Aorta (tissue), 5 donors: ENCODE measurements around the gene RHCE. TPM values are rescaled to one million over a fixed set of nuclear protein-coding genes. Genes with fewer than 3 reads are reported as not detected.
"Not testable (repeated sequence)": the region's sequence is repeated elsewhere in the genome, so short reads cannot be mapped to it uniquely, and the experiment has no call there.

Experiments
- ATAC-seq: fragments of 200-7000 bp; cut with Tn5 transposase; one replicate; pipeline ENCODE4 v1.9.1; 2022; ENCODE audit warnings: moderate library complexity; ENCODE audit not compliant: low FRiP score
- DNase-seq, 2 donors: peaks; one replicate each; pipeline ENCODE4 v3.0.0-alpha.2; 2020
- H3K27ac ChIP-seq, 2 donors: one replicate each; pipeline ENCODE4 v1.5.1; 2013; ENCODE audit warnings: low read length in 2 of 2, mild to moderate bottlenecking in 2 of 2, moderate library complexity in 2 of 2, control low read depth in 1 of 2, inconsistent platforms in 1 of 2, low read depth in 1 of 2
- H3K27me3 ChIP-seq, 2 donors: one replicate each; pipeline ENCODE4 v1.6.1; 2013; ENCODE audit warnings: control low read depth in 1 of 2, low read length in 1 of 2, mild to moderate bottlenecking in 1 of 2, moderate library complexity in 1 of 2; ENCODE audit not compliant: insufficient read depth in 2 of 2, control insufficient read depth in 1 of 2
- H3K36me3 ChIP-seq, 2 donors: one replicate each; pipeline ENCODE4 v1.6.1; 2013; ENCODE audit warnings: control low read depth in 1 of 2, low read length in 1 of 2, mild to moderate bottlenecking in 1 of 2; ENCODE audit not compliant: insufficient read depth in 2 of 2, control insufficient read depth in 1 of 2
- H3K4me1 ChIP-seq, 2 donors: one replicate each; pipeline ENCODE4 v1.6.1; 2013; ENCODE audit warnings: low read length in 2 of 2, control low read depth in 1 of 2, mild to moderate bottlenecking in 1 of 2, moderate library complexity in 1 of 2; ENCODE audit not compliant: insufficient read depth in 2 of 2, control insufficient read depth in 1 of 2
- H3K4me3 ChIP-seq, 2 donors: one replicate each; pipeline ENCODE4 v1.5.1; 2013; ENCODE audit warnings: low read length in 2 of 2, control low read depth in 1 of 2, mild to moderate bottlenecking in 1 of 2
- H3K9me3 ChIP-seq: one replicate; pipeline ENCODE4 v1.6.1; 2013; ENCODE audit warnings: mild to moderate bottlenecking, low read length; ENCODE audit not compliant: control insufficient read depth
- WGBS, 2 donors: extraction: QIAGEN DNeasy Blood & Tissue Kit; methylation state at CpG; one replicate each; pipeline ENCODE4 v1.1.7; 2013; 5-methylcytosine and 5-hydroxymethylcytosine counted together
- intact Hi-C, 2 donors: fragments of 100-400 bp; cut with DNase I; formaldehyde crosslinking; loops; one replicate each; pipeline versions ENCODE4 v1.14.2 to v1.15.0; 2022
- polyA plus RNA-seq, 2 donors: library from polyadenylated mRNA; stranded (reverse); fragments of 200-250 nt; gene quantifications; one replicate each; pipeline ENCODE4 v1.2.3, GENCODE V29; 2013
- total RNA-seq, 2 donors: library from RNA; stranded (reverse); fragmentation: NEBNext Ultra II Directional; extraction: Animal tissue kit (Norgen Biotek cat#: 25700); gene quantifications; one replicate each; pipeline ENCODE4 v1.2.1, GENCODE V29; 2021
- donor health status: healthy with polysubstance abuse.
- donor health status: Bipolar disorder and iron deficiency.
- donor health status: DM: no; HTN: no; CAD: no.
- donor health status: DM: no; HTN: no; CAD: no.
- donor health status: DM: yes; HTN: yes; CAD: no.

Gene RHCE
- total and polyA plus RNA-seq, 4 donors, result 0.69 TPM; not detected in 3

GRCh38 chr1:25389721-25390120, 30.9 kb downstream of the RHCE start:
- H3K36me3 ChIP-seq, ATAC-seq, DNase-seq, H3K9me3 ChIP-seq, H3K4me1 ChIP-seq, H3K4me3 ChIP-seq, intact Hi-C loops, H3K27me3 ChIP-seq, H3K27ac ChIP-seq: not testable (repeated sequence)
- WGBS, 2 donors, result 79 to 82% methylated on average over 3 of the region's 3 CpGs

GRCh38 chr1:25388691-25389090, 31.9 kb downstream of the RHCE start:
- H3K27ac ChIP-seq, intact Hi-C loops, ATAC-seq, H3K4me1 ChIP-seq, H3K4me3 ChIP-seq, H3K36me3 ChIP-seq, H3K27me3 ChIP-seq, H3K9me3 ChIP-seq, DNase-seq: not testable (repeated sequence)
- 64 to 71% methylated on average over 7 to 9 of the region's 9 CpGs for WGBS, 2 donors

- WGBS, 2 donors, result 63 to 65% methylated on average over 4 of the region's 4 CpGs
- H3K4me3 ChIP-seq, intact Hi-C loops, H3K9me3 ChIP-seq, DNase-seq, H3K36me3 ChIP-seq, H3K27me3 ChIP-seq, H3K4me1 ChIP-seq, ATAC-seq, H3K27ac ChIP-seq: not testable (repeated sequence)
Measured at GRCh38 chr1:25387096-25387495, 33.5 kb downstream of the RHCE start.

- H3K9me3 ChIP-seq, DNase-seq, H3K4me1 ChIP-seq, H3K4me3 ChIP-seq, intact Hi-C loops, ATAC-seq, H3K36me3 ChIP-seq, H3K27ac ChIP-seq, H3K27me3 ChIP-seq: not testable (repeated sequence)
- WGBS, 2 donors, result no CpG with 5 or more reads among the region's 1 CpG
Measured at GRCh38 chr1:25383875-25384274, 36.8 kb downstream of the RHCE start.

GRCh38 chr1:25383090-25383489, 37.5 kb downstream of the RHCE start:
- WGBS, 2 donors, result 91 to 94% methylated on average over 1 of the region's 1 CpG
- H3K27me3 ChIP-seq, ATAC-seq, H3K9me3 ChIP-seq, H3K4me3 ChIP-seq, H3K27ac ChIP-seq, H3K4me1 ChIP-seq, H3K36me3 ChIP-seq, intact Hi-C loops, DNase-seq: not testable (repeated sequence)

- DNase-seq, H3K27me3 ChIP-seq, H3K4me3 ChIP-seq, H3K4me1 ChIP-seq, H3K27ac ChIP-seq, H3K36me3 ChIP-seq, H3K9me3 ChIP-seq, ATAC-seq, intact Hi-C loops: not testable (repeated sequence)
- WGBS, 2 donors, result 54 to 60% methylated on average over 1 of the region's 1 CpG
Measured at GRCh38 chr1:25382543-25382942, 38.1 kb downstream of the RHCE start.

- H3K36me3 ChIP-seq, intact Hi-C loops, H3K4me3 ChIP-seq, ATAC-seq, H3K4me1 ChIP-seq, DNase-seq, H3K9me3 ChIP-seq, H3K27me3 ChIP-seq, H3K27ac ChIP-seq: not testable (repeated sequence)
- WGBS, 2 donors, result 93 to 95% methylated on average over 3 of the region's 3 CpGs
Measured at GRCh38 chr1:25378367-25378766, 42.3 kb downstream of the RHCE start.

- H3K27me3 ChIP-seq, H3K9me3 ChIP-seq, H3K4me3 ChIP-seq, H3K27ac ChIP-seq, intact Hi-C loops, H3K36me3 ChIP-seq, H3K4me1 ChIP-seq, DNase-seq, ATAC-seq: not testable (repeated sequence)
- 71 to 76% methylated on average over 7 of the region's 7 CpGs for WGBS, 2 donors
Measured at GRCh38 chr1:25371757-25372156, 48.9 kb downstream of the RHCE start.

- H3K36me3 ChIP-seq, H3K4me1 ChIP-seq, H3K27me3 ChIP-seq, H3K27ac ChIP-seq, H3K9me3 ChIP-seq, ATAC-seq, H3K4me3 ChIP-seq, DNase-seq, intact Hi-C loops: not testable (repeated sequence)
- WGBS, 2 donors, result 82 to 85% methylated on average over 12 of the region's 12 CpGs
Measured at GRCh38 chr1:25369691-25370271, 50.8 kb downstream of the RHCE start.
